ENCODE measurements around the gene INKA2. TPM values are rescaled to one million over a fixed set of nuclear protein-coding genes. Genes with fewer than 3 reads are reported as not detected.
A peak's percentile ranks its signal among the peaks of the same experiment; 100 is the strongest.

The INKA2 gene
- total RNA-seq, 1 experiment from 2014 or later: 12.3 TPM

GRCh38 chr1:111769517-111770146, 30.4 kb upstream of the INKA2 start:
- Histone ChIP-seq H2BK20ac (ENCODE audit: low read depth, low read length, poor library complexity, severe bottlenecking) (no peak overlapping the region), H3K4me1 (ENCODE audit: insufficient read depth, low read length) (no peaks in the 10 kb centered on the region), H3K27me3 (ENCODE audit: insufficient read depth, low read length) (no peaks in the 10 kb centered on the region; the same call in 1 of the 2 replicates), H2BK120ac (ENCODE audit: low read depth, low read length, poor library complexity, severe bottlenecking) (no peak overlapping the region), H3K9ac (ENCODE audit: extremely low read depth, insufficient read length, low read length) (no peak overlapping the region), H3K23me2 (ENCODE audit: insufficient read length, low read depth, low read length, poor library complexity, severe bottlenecking) (no peaks in the 10 kb centered on the region), H3T11ph (ENCODE audit: low read length) (no peak overlapping the region), H3K4me2 (ENCODE audit: insufficient read depth, insufficient read length, low read length) (no peak overlapping the region), H4K91ac (ENCODE audit: insufficient read length, low read depth, low read length) (no peak overlapping the region), H2AFZ (ENCODE audit: low read length) (no peak overlapping the region), H3K4ac (ENCODE audit: low read depth, low read length) (no peak overlapping the region), H3K79me1 (ENCODE audit: insufficient read depth, low read depth, low read length, poor library complexity, severe bottlenecking) (no peaks in the 10 kb centered on the region), H3K56ac (ENCODE audit: insufficient read length, low read depth, low read length) (no peak overlapping the region), H4K20me1 (ENCODE audit: control insufficient read depth, insufficient read depth, insufficient read length) (no peaks in the 10 kb centered on the region), H3K18ac (ENCODE audit: insufficient read length, low read depth, low read length) (no peak overlapping the region), H2AK5ac (ENCODE audit: insufficient read length, low read length) (no peak overlapping the region), H2BK12ac (ENCODE audit: insufficient read length, low read depth, low read length) (no peak overlapping the region), H4K8ac (replicated peaks; ENCODE audit: insufficient read length, low read depth, low read length) (no peak overlapping the region), H3K9me3 (ENCODE audit: control insufficient read depth, low read depth, low read length) (no peaks in the 10 kb centered on the region), H4K5ac (ENCODE audit: insufficient read length, low read depth, low read length) (no peak overlapping the region), H3K79me2 (ENCODE audit: insufficient read depth, low read length) (no peaks in the 10 kb centered on the region), H2BK5ac (ENCODE audit: insufficient read length, low read length) (no peak overlapping the region), H3K23ac (ENCODE audit: insufficient read length, low read depth, low read length) (no peak overlapping the region), H3K27ac (ENCODE audit: insufficient read length, low read depth, low read length) (no peak overlapping the region), H3K14ac (ENCODE audit: insufficient read depth, low read length) (no peak overlapping the region), H2BK15ac (ENCODE audit: low read depth, low read length) (no peak overlapping the region)
- Mint-ChIP-seq H3K27ac (no peak overlapping the region; a peak in 1 of 7 replicates), H3K4me3 (no peak overlapping the region), H3K4me1 (no peaks in the 10 kb centered on the region), H3K9me3 (no peaks in the 10 kb centered on the region), H3K27me3 (ENCODE audit: low read depth) (no peaks in the 10 kb centered on the region), H3K36me3 (ENCODE audit: insufficient read depth in 1 of 3, low read depth in 3 of 3) (peaks cover 11 to 32% (median 30%) of the 10 kb centered on the region in 3 experiments; a peak in 5 of 7 replicates)
- no peak for DNase-seq
- WGBS (ENCODE audit: extremely low coverage, insufficient read length, low lambda C conversion rate): no CpG with 5 or more reads among the region's 6 CpGs
- TF ChIP-seq CTCF (conservative IDR thresholded peaks at IDR 0.05): peak; percentile 79
